HCT116 (cell line): ENCODE data around the gene MPC1. TPM values are rescaled to one million over a fixed set of nuclear protein-coding genes. Genes with fewer than 3 reads are reported as not detected.

Experiments
- ATAC-seq: fragments of 200-7000 bp; cut with Tn5 transposase; 2 replicates; pipeline ENCODE4 v1.9.1; 2020; ENCODE audit warnings: mild to moderate bottlenecking, moderate library complexity
- BruUV-seq: library from RNA; stranded (reverse); fragments of 400-500 nt; replicated peaks from 2 replicates; lab custom pipeline; 2021; lab: Mats Ljungman, UMichigan
- CTCF ChIA-PET: fragments of 300-600 bp; sonication (Branson Sonifier 250); formaldehyde crosslinking; loops from one replicate; lab custom pipeline; 2021; ENCODE audit warnings: antibody characterized with exemption; lab: Charles Lee
- POLR2A ChIA-PET: fragments of 300-600, 350-600 bp; sonication (Branson Sonifier 250); formaldehyde crosslinking; loops from one replicate; lab custom pipeline; 2021; ENCODE audit warnings: antibody characterized with exemption; lab: Charles Lee
- RAD21 ChIA-PET, 2 experiments: fragments of 300-600 bp; sonication (Branson Sonifier 250); formaldehyde crosslinking; loops; one replicate each; lab custom pipeline; 2023; ENCODE audit warnings: low total read pairs in 2 of 2; ENCODE audit not compliant: uncharacterized antibody in 2 of 2, unreplicated experiment in 2 of 2, low non-redundant PET in 1 of 2; lab: Charles Lee
- DNase-seq: peaks from one replicate; pipeline ENCODE4 v3.0.0-alpha.2; 2010; ENCODE audit warnings: low read depth, low spot score
- H2AFZ ChIP-seq: fragments of 200-600 bp; shearing (Covaris generic), sonication (generic); 2 replicates; pipeline ENCODE4 v1.6.1; 2017; ENCODE audit warnings: low read depth, mixed run types, mixed read lengths, antibody characterized with exemption, low read length; ENCODE audit not compliant: poor library complexity, severe bottlenecking
- H3K27ac ChIP-seq: 2 replicates; pipeline ENCODE4 v1.5.1; 2012; ENCODE audit warnings: low read depth, low read length
- H3K27me3 ChIP-seq: fragments of 200-600 bp; sonication (generic); 2 replicates; pipeline ENCODE4 v1.6.1; 2016; ENCODE audit warnings: mixed run types, low read length, mixed read lengths; ENCODE audit not compliant: insufficient read depth
- H3K36me3 ChIP-seq, 2 experiments: fragments of 200-500 bp in 1 of 2; fragments of 200-600 bp in 1 of 2; sonication (Bioruptor generic) in 1 of 2; sonication (generic) in 1 of 2; 2 replicates each; pipeline versions ENCODE4 v1.5.1 to v1.6.1; 2014 to 2016; ENCODE audit warnings: low read length in 2 of 2, inconsistent platforms in 1 of 2, mixed read lengths in 1 of 2, mixed run types in 1 of 2; ENCODE audit not compliant: insufficient read depth in 2 of 2, control insufficient read depth in 1 of 2
- H3K4me1 ChIP-seq, 2 experiments: fragments of 200-600 bp in 1 of 2; sonication (generic) in 1 of 2; 2 replicates each; pipeline versions ENCODE4 v1.5.1 to v1.6.1; 2012 to 2017; ENCODE audit warnings: low read length in 2 of 2, inconsistent platforms in 1 of 2, mild to moderate bottlenecking in 1 of 2, mixed read lengths in 1 of 2, mixed run types in 1 of 2, moderate library complexity in 1 of 2; ENCODE audit not compliant: insufficient read depth in 2 of 2, control insufficient read depth in 1 of 2
- H3K4me2 ChIP-seq: fragments of 200-600 bp; sonication (generic); 2 replicates; pipeline ENCODE4 v1.6.1; 2017; ENCODE audit warnings: mixed run types, low read length, mixed read lengths
- H3K4me3 ChIP-seq, 2 experiments: fragments of 200-600 bp in 1 of 2; sonication (generic) in 1 of 2; replicated peaks in 1 of 2; 2 replicates each; pipeline ENCODE4 v1.5.1; 2011 to 2016; ENCODE audit warnings: low read length in 2 of 2, control low read depth in 1 of 2, low read depth in 1 of 2, mild to moderate bottlenecking in 1 of 2, mixed read lengths in 1 of 2, mixed run types in 1 of 2
- H3K79me2 ChIP-seq: fragments of 200-600 bp; sonication (generic); 2 replicates; pipeline ENCODE4 v1.6.1; 2017; ENCODE audit warnings: mild to moderate bottlenecking, mixed run types, low read length, moderate library complexity, mixed read lengths; ENCODE audit not compliant: insufficient read depth
- H3K9ac ChIP-seq: fragments of 200-600 bp; sonication (generic); 2 replicates; pipeline ENCODE4 v1.6.1; 2016; ENCODE audit warnings: low read length, mixed read lengths
- H3K9me2 ChIP-seq: fragments of 200-600 bp; sonication (generic), shearing (Covaris generic); 2 replicates; pipeline ENCODE4 v1.6.1; 2017; ENCODE audit warnings: mixed run types, mild to moderate bottlenecking, moderate library complexity; ENCODE audit not compliant: insufficient read depth
- H3K9me3 ChIP-seq, 2 experiments: fragments of 200-500 bp in 1 of 2; fragments of 200-600 bp in 1 of 2; sonication (Bioruptor generic) in 1 of 2; sonication (generic) in 1 of 2; 2 replicates each; pipeline ENCODE4 v1.6.1; 2014 to 2017; ENCODE audit warnings: low read length in 2 of 2, mixed read lengths in 2 of 2, inconsistent platforms in 1 of 2, low read depth in 1 of 2, mild to moderate bottlenecking in 1 of 2, mixed run types in 1 of 2, moderate library complexity in 1 of 2; ENCODE audit not compliant: control insufficient read depth in 1 of 2, insufficient read depth in 1 of 2
- H4K20me1 ChIP-seq: fragments of 200-600 bp; sonication (generic), shearing (Covaris generic); 2 replicates; pipeline ENCODE4 v1.6.1; 2017; ENCODE audit warnings: mixed run types, mild to moderate bottlenecking, moderate library complexity; ENCODE audit not compliant: insufficient read depth
- ATF3 ChIP-seq: IDR thresholded peaks from 2 replicates; pipeline ENCODE4 v1.6.1; 2012
- CBX3 ChIP-seq: IDR thresholded peaks from 2 replicates; pipeline ENCODE4 v1.6.1; 2012; ENCODE audit warnings: low read depth
- CEBPB ChIP-seq: IDR thresholded peaks from 2 replicates; pipeline ENCODE4 v1.6.1; 2012; ENCODE audit warnings: low read depth
- CTCF ChIP-seq, 3 experiments: fragments of 200-600 bp in 1 of 3; sonication (generic) in 1 of 3; IDR thresholded peaks in 2 of 3; conservative IDR thresholded peaks in 1 of 3; 2 replicates each; pipeline ENCODE4 v1.5.1; 2012 to 2017; ENCODE audit warnings: low read depth in 2 of 3, low read length in 2 of 3, antibody characterized with exemption in 1 of 3, borderline replicate concordance in 1 of 3, control low read depth in 1 of 3, mild to moderate bottlenecking in 1 of 3, mixed read lengths in 1 of 3, mixed run types in 1 of 3, moderate library complexity in 1 of 3; ENCODE audit not compliant: insufficient read depth in 1 of 3
- EGR1 ChIP-seq: IDR thresholded peaks from 2 replicates; pipeline ENCODE4 v1.6.1; 2012; ENCODE audit warnings: low read depth
- ELF1 ChIP-seq: IDR thresholded peaks from 2 replicates; pipeline ENCODE4 v1.6.1; 2012; ENCODE audit warnings: low read depth, borderline replicate concordance
- EZH2 ChIP-seq: fragments of 200-600 bp; sonication (generic); IDR thresholded peaks from 2 replicates; pipeline ENCODE4 v1.6.1; 2017; ENCODE audit warnings: antibody characterized with exemption, mixed run types
- FOSL1 ChIP-seq: IDR thresholded peaks from 2 replicates; pipeline ENCODE4 v1.6.1; 2012; ENCODE audit warnings: low read depth
- JUND ChIP-seq: IDR thresholded peaks from 2 replicates; pipeline ENCODE4 v1.6.1; 2012
- MAX ChIP-seq: IDR thresholded peaks from 2 replicates; pipeline ENCODE4 v1.6.1; 2012
- REST ChIP-seq: IDR thresholded peaks from 2 replicates; pipeline ENCODE4 v1.6.1; 2012; ENCODE audit warnings: low read depth
- SIN3A ChIP-seq: IDR thresholded peaks from 2 replicates; pipeline ENCODE4 v1.6.1; 2012; ENCODE audit warnings: low read depth
- SP1 ChIP-seq: IDR thresholded peaks from 2 replicates; pipeline ENCODE4 v1.6.1; 2012; ENCODE audit warnings: low read depth
- TCF7L2 ChIP-seq: IDR thresholded peaks from 2 replicates; pipeline ENCODE4 v1.7.0; 2011; ENCODE audit warnings: borderline replicate concordance, inconsistent platforms; ENCODE audit not compliant: insufficient read depth, insufficient read length; ENCODE audit errors: extremely low read depth
- YY1 ChIP-seq: IDR thresholded peaks from 2 replicates; pipeline ENCODE4 v1.6.1; 2011; ENCODE audit warnings: low read length, low read depth, moderate library complexity, mild to moderate bottlenecking; ENCODE audit not compliant: insufficient replicate concordance; ENCODE audit errors: extremely low read depth
- ZBTB33 ChIP-seq: IDR thresholded peaks from 2 replicates; pipeline ENCODE4 v1.6.1; 2011; ENCODE audit warnings: mild to moderate bottlenecking, low read length, moderate library complexity; ENCODE audit not compliant: insufficient replicate concordance; ENCODE audit errors: extremely low read depth
- ZFX ChIP-seq: fragments of 450-650 bp; IDR thresholded peaks from 2 replicates; pipeline ENCODE4 v1.6.1; 2017
- ZNF274 ChIP-seq: fragments of 200-500 bp; sonication (Bioruptor generic); IDR thresholded peaks from 2 replicates; pipeline ENCODE4 v1.6.1; 2014; ENCODE audit warnings: mild to moderate bottlenecking, low read depth, low read length, inconsistent platforms
- intact Hi-C: fragments of 100-400 bp; cut with micrococcal nuclease; formaldehyde crosslinking; loops from 2 replicates; pipeline ENCODE4 v1.10.0; 2022
- total RNA-seq: library from RNA; stranded (reverse); gene quantifications from one replicate; pipeline ENCODE4 v1.2.1, GENCODE V29; 2021; ENCODE audit not compliant: unreplicated experiment

Gene MPC1
- total RNA-seq, 1 experiment from 2014 or later: 15.9 TPM

- intact Hi-C loops: no loop called here
- Histone ChIP-seq H2AFZ (no peak overlapping the region), H3K4me3 (no peak overlapping the region), H3K27me3 (no peaks in the 10 kb centered on the region), H3K36me3 (no peaks in the 10 kb centered on the region), H4K20me1 (no peaks in the 10 kb centered on the region)
- no peak for ATAC-seq
- no TSS peak for BruUV-seq
- no peak for TF ChIP-seq EZH2
- no peak for TF ChIP-seq CTCF (IDR thresholded peaks at IDR 0.05 in 2 of 3, conservative IDR thresholded peaks at IDR 0.05 in 1 of 3; ENCODE audit: borderline replicate concordance in 1 of 3, insufficient read depth in 1 of 3, low read depth in 2 of 3, low read length in 2 of 3)
- TF ChIP-seq ZNF274: no peak
- no peak for TF ChIP-seq TCF7L2
- TF ChIP-seq SIN3A: no peak
- no peak for TF ChIP-seq CBX3
- TF ChIP-seq YY1: no peak
- no peak for TF ChIP-seq ZFX
- TF ChIP-seq SP1: no peak
- no peak for TF ChIP-seq MAX
- no peak for TF ChIP-seq EGR1
- TF ChIP-seq JUND: no peak
- TF ChIP-seq ATF3: no peak
- TF ChIP-seq FOSL1: no peak
- no peak for TF ChIP-seq REST
- no peak for TF ChIP-seq ZBTB33
- no peak for TF ChIP-seq ELF1
- no peak for TF ChIP-seq CEBPB
- TF ChIP-seq, all 23 proteins: peak for 0
- POLR2A ChIA-PET: no interaction called here
- CTCF ChIA-PET: no interaction called here
- RAD21 ChIA-PET: no interaction called here
- H3K9me2 ChIP-seq: no peaks in the 10 kb centered on the region
- no peak overlapping the region for H3K4me2 ChIP-seq
- no peaks in the 10 kb centered on the region for H3K79me2 ChIP-seq
- no peak overlapping the region for H3K9ac ChIP-seq
- no peak for DNase-seq
- H3K4me1 ChIP-seq: no peaks in the 10 kb centered on the region
- H3K27ac ChIP-seq: no peak overlapping the region
- H3K9me3 ChIP-seq: no peaks in the 10 kb centered on the region
These were observed 13.0 kb downstream of the MPC1 start for GRCh38 chr6:166369782-166370181.
